ENCODE measurements around the gene MAPRE2. TPM values are rescaled to one million over a fixed set of nuclear protein-coding genes. Genes with fewer than 3 reads are reported as not detected.
A peak's percentile ranks its signal among the peaks of the same experiment; 100 is the strongest.

Gene MAPRE2
- total RNA-seq, 2 experiments from 2014 or later, result 70.1 to 74.0 TPM

- H3K27me3 Mint-ChIP-seq, result no peaks in the 10 kb centered on the region
- peaks cover 46% of the 10 kb centered on the region for H3K4me1 Mint-ChIP-seq
Measured at GRCh38 chr18:35086704-35087103, 45.5 kb downstream of the MAPRE2 start.

GRCh38 chr18:35087726-35088125, 46.5 kb downstream of the MAPRE2 start:
- Mint-ChIP-seq H3K4me1 (peaks cover 42% of the 10 kb centered on the region), H3K36me3 (peaks cover 39% of the 10 kb centered on the region), H3K4me3 (no peak overlapping the region), H3K9me3 (no peaks in the 10 kb centered on the region), H3K27me3 (no peaks in the 10 kb centered on the region), H3K27ac (no peak overlapping the region)
- no peak for DNase-seq

More at GRCh38 chr18:35086704-35087103, 45.5 kb downstream of the MAPRE2 start:
- no peak overlapping the region for H3K4me3 Mint-ChIP-seq
- no peak overlapping the region for H3K27ac Mint-ChIP-seq
- no peak for DNase-seq
- H3K9me3 Mint-ChIP-seq, result no peaks in the 10 kb centered on the region
- H3K36me3 Mint-ChIP-seq, result peaks cover 34% of the 10 kb centered on the region

GRCh38 chr18:35088921-35089320, 47.7 kb downstream of the MAPRE2 start:
- H3K9me3 Mint-ChIP-seq, result no peaks in the 10 kb centered on the region
- peaks cover 39% of the 10 kb centered on the region for H3K36me3 Mint-ChIP-seq
- no peak overlapping the region for H3K27ac Mint-ChIP-seq
- H3K4me3 Mint-ChIP-seq, result no peak overlapping the region
- no peaks in the 10 kb centered on the region for H3K27me3 Mint-ChIP-seq
- DNase-seq, result no peak
- peaks cover 40% of the 10 kb centered on the region for H3K4me1 Mint-ChIP-seq

GRCh38 chr18:35089382-35089781, 48.2 kb downstream of the MAPRE2 start:
- Mint-ChIP-seq H3K4me1 (peaks cover 39% of the 10 kb centered on the region), H3K4me3 (no peak overlapping the region), H3K36me3 (peaks cover 38% of the 10 kb centered on the region), H3K27ac (no peak overlapping the region), H3K9me3 (no peaks in the 10 kb centered on the region), H3K27me3 (no peaks in the 10 kb centered on the region)
- DNase-seq, result no peak

GRCh38 chr18:35089891-35090550, 48.8 kb downstream of the MAPRE2 start:
- H3K4me1 Mint-ChIP-seq, result peaks cover 40% of the 10 kb centered on the region
- H3K4me3 Mint-ChIP-seq, result no peak overlapping the region
- H3K36me3 Mint-ChIP-seq, result peaks cover 34% of the 10 kb centered on the region
- no peaks in the 10 kb centered on the region for H3K27me3 Mint-ChIP-seq
- H3K9me3 Mint-ChIP-seq, result no peaks in the 10 kb centered on the region
- H3K27ac Mint-ChIP-seq, result no peak overlapping the region
- no peak for DNase-seq

GRCh38 chr18:35091841-35092240, 50.6 kb downstream of the MAPRE2 start:
- Mint-ChIP-seq H3K4me1 (peaks cover 43% of the 10 kb centered on the region), H3K4me3 (no peak overlapping the region), H3K9me3 (no peaks in the 10 kb centered on the region), H3K36me3 (peaks cover 41% of the 10 kb centered on the region), H3K27ac (no peak overlapping the region), H3K27me3 (no peaks in the 10 kb centered on the region)
- no peak for DNase-seq

GRCh38 chr18:35095983-35096676, 54.9 kb downstream of the MAPRE2 start:
- peaks cover 36% of the 10 kb centered on the region for H3K4me1 Mint-ChIP-seq
- peaks cover 43% of the 10 kb centered on the region for H3K36me3 Mint-ChIP-seq
- DNase-seq, result no peak
- H3K4me3 Mint-ChIP-seq, result no peak overlapping the region
- peak overlapping the region; percentile 85 for H3K27ac Mint-ChIP-seq
- no peaks in the 10 kb centered on the region for H3K27me3 Mint-ChIP-seq
- no peaks in the 10 kb centered on the region for H3K9me3 Mint-ChIP-seq

- Mint-ChIP-seq H3K4me3 (no peak overlapping the region), H3K9me3 (peaks cover 2% of the 10 kb centered on the region), H3K4me1 (peaks cover 40% of the 10 kb centered on the region), H3K27ac (peak overlapping the region; percentile 59), H3K36me3 (peaks cover 45% of the 10 kb centered on the region), H3K27me3 (no peaks in the 10 kb centered on the region)
- no peak for DNase-seq
Measured at GRCh38 chr18:35096677-35097011, 55.4 kb downstream of the MAPRE2 start.

- peak overlapping the region; percentile 59 for H3K27ac Mint-ChIP-seq
- no peaks in the 10 kb centered on the region for H3K27me3 Mint-ChIP-seq
- H3K4me1 Mint-ChIP-seq, result peaks cover 42% of the 10 kb centered on the region
- peaks cover 2% of the 10 kb centered on the region for H3K9me3 Mint-ChIP-seq
- DNase-seq, result no peak
- H3K36me3 Mint-ChIP-seq, result peaks cover 45% of the 10 kb centered on the region
- no peak overlapping the region for H3K4me3 Mint-ChIP-seq
Measured at GRCh38 chr18:35097195-35097594, 56.0 kb downstream of the MAPRE2 start.

- Mint-ChIP-seq H3K9me3 (peaks cover 2% of the 10 kb centered on the region), H3K4me1 (peaks cover 42% of the 10 kb centered on the region), H3K36me3 (peaks cover 43% of the 10 kb centered on the region), H3K27ac (no peak overlapping the region), H3K27me3 (no peaks in the 10 kb centered on the region), H3K4me3 (no peak overlapping the region)
- no peak for DNase-seq
Measured at GRCh38 chr18:35097763-35098162, 56.5 kb downstream of the MAPRE2 start.

- H3K27ac Mint-ChIP-seq, result no peak overlapping the region
- no peaks in the 10 kb centered on the region for H3K27me3 Mint-ChIP-seq
- no peak overlapping the region for H3K4me3 Mint-ChIP-seq
- peaks cover 2% of the 10 kb centered on the region for H3K9me3 Mint-ChIP-seq
- H3K4me1 Mint-ChIP-seq, result peaks cover 32% of the 10 kb centered on the region
- DNase-seq, result no peak
- H3K36me3 Mint-ChIP-seq, result peaks cover 40% of the 10 kb centered on the region
Measured at GRCh38 chr18:35099911-35100310, 58.7 kb downstream of the MAPRE2 start.

GRCh38 chr18:35104391-35105051, 63.3 kb downstream of the MAPRE2 start:
- Mint-ChIP-seq H3K4me3 (no peak overlapping the region), H3K36me3 (peaks cover 34% of the 10 kb centered on the region), H3K9me3 (peaks cover 6% of the 10 kb centered on the region), H3K4me1 (peaks cover 35% of the 10 kb centered on the region), H3K27me3 (no peaks in the 10 kb centered on the region), H3K27ac (no peak overlapping the region)
- no peak for DNase-seq

GRCh38 chr18:35106013-35106844, 65.0 kb downstream of the MAPRE2 start:
- H3K27ac Mint-ChIP-seq, result peak overlapping the region; percentile 58

GRCh38 chr18:35106845-35107148, 65.6 kb downstream of the MAPRE2 start:
- Mint-ChIP-seq H3K27ac (peak overlapping the region; percentile 23), H3K27me3 (no peaks in the 10 kb centered on the region), H3K36me3 (peaks cover 41% of the 10 kb centered on the region), H3K4me1 (peaks cover 45% of the 10 kb centered on the region), H3K4me3 (no peak overlapping the region), H3K9me3 (peaks cover 9% of the 10 kb centered on the region)
- no peak for DNase-seq

More at GRCh38 chr18:35106013-35106844, 65.0 kb downstream of the MAPRE2 start:
- peaks cover 48% of the 10 kb centered on the region for H3K4me1 Mint-ChIP-seq
- no peaks in the 10 kb centered on the region for H3K27me3 Mint-ChIP-seq
- no peak for DNase-seq
- no peak overlapping the region for H3K4me3 Mint-ChIP-seq
- H3K36me3 Mint-ChIP-seq, result peaks cover 40% of the 10 kb centered on the region
- peaks cover 9% of the 10 kb centered on the region for H3K9me3 Mint-ChIP-seq

GRCh38 chr18:35107216-35107615, 66.0 kb downstream of the MAPRE2 start:
- Mint-ChIP-seq H3K27me3 (no peaks in the 10 kb centered on the region), H3K4me1 (peaks cover 47% of the 10 kb centered on the region), H3K36me3 (peaks cover 41% of the 10 kb centered on the region), H3K4me3 (no peak overlapping the region), H3K27ac (no peak overlapping the region), H3K9me3 (peaks cover 9% of the 10 kb centered on the region)
- no peak for DNase-seq

All from activated naive CD8-positive, alpha-beta T cell treated with anti-CD3 and anti-CD28 coated beads for 36 hours (primary cell).